Panc1 (cell line): Measurements from ENCODE around the gene DYNC2LI1.

Experiments used
- POLR2AphosphoS5 ChIP-seq: IDR thresholded peaks from 2 replicates; pipeline ENCODE4 v1.6.1; 2012; ENCODE audit warnings: mild to moderate bottlenecking, low read depth, low read length, moderate library complexity
- SIN3A ChIP-seq: IDR thresholded peaks from 2 replicates; pipeline ENCODE4 v1.6.1; 2012; ENCODE audit warnings: low read depth, mild to moderate bottlenecking, low read length, moderate library complexity, borderline replicate concordance; ENCODE audit not compliant: insufficient read depth
- TCF7L2 ChIP-seq: IDR thresholded peaks from 2 replicates; pipeline ENCODE4 v1.6.1; 2011; ENCODE audit warnings: mild to moderate bottlenecking, low read depth, low read length, inconsistent platforms
- TF ChIP-seq, protein P1 (sequence below): fragments of 450-650 bp; IDR thresholded peaks from 2 replicates; pipeline ENCODE4 v1.5.1; 2017; ENCODE audit warnings: mild to moderate bottlenecking

- no peak for TF ChIP-seq POLR2AphosphoS5
- TF ChIP-seq, protein P1, sequence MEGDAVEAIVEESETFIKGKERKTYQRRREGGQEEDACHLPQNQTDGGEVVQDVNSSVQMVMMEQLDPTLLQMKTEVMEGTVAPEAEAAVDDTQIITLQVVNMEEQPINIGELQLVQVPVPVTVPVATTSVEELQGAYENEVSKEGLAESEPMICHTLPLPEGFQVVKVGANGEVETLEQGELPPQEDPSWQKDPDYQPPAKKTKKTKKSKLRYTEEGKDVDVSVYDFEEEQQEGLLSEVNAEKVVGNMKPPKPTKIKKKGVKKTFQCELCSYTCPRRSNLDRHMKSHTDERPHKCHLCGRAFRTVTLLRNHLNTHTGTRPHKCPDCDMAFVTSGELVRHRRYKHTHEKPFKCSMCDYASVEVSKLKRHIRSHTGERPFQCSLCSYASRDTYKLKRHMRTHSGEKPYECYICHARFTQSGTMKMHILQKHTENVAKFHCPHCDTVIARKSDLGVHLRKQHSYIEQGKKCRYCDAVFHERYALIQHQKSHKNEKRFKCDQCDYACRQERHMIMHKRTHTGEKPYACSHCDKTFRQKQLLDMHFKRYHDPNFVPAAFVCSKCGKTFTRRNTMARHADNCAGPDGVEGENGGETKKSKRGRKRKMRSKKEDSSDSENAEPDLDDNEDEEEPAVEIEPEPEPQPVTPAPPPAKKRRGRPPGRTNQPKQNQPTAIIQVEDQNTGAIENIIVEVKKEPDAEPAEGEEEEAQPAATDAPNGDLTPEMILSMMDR: no peak
- TF ChIP-seq TCF7L2: no peak
- no peak for TF ChIP-seq SIN3A
These were observed 21.1 kb downstream of the DYNC2LI1 start for GRCh38 chr2:43794956-43795355.
